H9 (cell line): ENCODE results near the gene ZCWPW1. TPM values are rescaled to one million over a fixed set of nuclear protein-coding genes. Genes with fewer than 3 reads are reported as not detected.
"Not testable (repeated sequence)": the region's sequence is repeated elsewhere in the genome, so short reads cannot be mapped to it uniquely, and the experiment has no call there.

Experiments used
- DNase-seq: peaks from one replicate; pipeline ENCODE4 v3.0.0-alpha.2; 2017
- H2AFZ ChIP-seq: one replicate; pipeline ENCODE4 v1.6.1; 2013; ENCODE audit warnings: mild to moderate bottlenecking, low read length, control low read depth, moderate library complexity
- H2AK5ac ChIP-seq: 2 replicates; pipeline ENCODE4 v1.6.1; 2013; ENCODE audit warnings: low read length, control low read depth, mixed read lengths; ENCODE audit not compliant: insufficient read length
- H2BK120ac ChIP-seq: one replicate; pipeline ENCODE4 v1.6.1; 2013; ENCODE audit warnings: low read depth, mild to moderate bottlenecking, low read length, control low read depth, inconsistent platforms; ENCODE audit not compliant: poor library complexity, severe bottlenecking
- H2BK12ac ChIP-seq: 2 replicates; pipeline ENCODE4 v1.6.1; 2013; ENCODE audit warnings: low read length, control low read depth, mixed read lengths, low read depth; ENCODE audit not compliant: insufficient read length
- H2BK15ac ChIP-seq: 2 replicates; pipeline ENCODE4 v1.6.1; 2013; ENCODE audit warnings: low read depth, low read length, control low read depth
- H2BK20ac ChIP-seq: one replicate; pipeline ENCODE4 v1.6.1; 2013; ENCODE audit warnings: low read depth, mild to moderate bottlenecking, low read length, control low read depth, inconsistent platforms; ENCODE audit not compliant: poor library complexity, severe bottlenecking
- H2BK5ac ChIP-seq: 2 replicates; pipeline ENCODE4 v1.6.1; 2013; ENCODE audit warnings: low read length, control low read depth, mixed read lengths; ENCODE audit not compliant: insufficient read length
- H3K14ac ChIP-seq: 2 replicates; pipeline ENCODE4 v1.6.1; 2013; ENCODE audit warnings: low read length, control low read depth; ENCODE audit not compliant: insufficient read depth
- H3K18ac ChIP-seq: 2 replicates; pipeline ENCODE4 v1.6.1; 2013; ENCODE audit warnings: low read depth, mild to moderate bottlenecking, mixed read lengths, low read length, control low read depth; ENCODE audit not compliant: insufficient read length
- H3K23ac ChIP-seq: 2 replicates; pipeline ENCODE4 v1.6.1; 2013; ENCODE audit warnings: low read length, control low read depth, mixed read lengths, low read depth; ENCODE audit not compliant: insufficient read length
- H3K23me2 ChIP-seq: 2 replicates; pipeline ENCODE4 v1.6.1; 2013; ENCODE audit warnings: low read depth, mild to moderate bottlenecking, mixed read lengths, low read length, control low read depth; ENCODE audit not compliant: insufficient read length, poor library complexity, severe bottlenecking
- H3K27ac ChIP-seq: 2 replicates; pipeline ENCODE4 v1.5.1; 2013; ENCODE audit warnings: low read length, control low read depth, mixed read lengths, low read depth; ENCODE audit not compliant: insufficient read length
- H3K27me3 ChIP-seq: 2 replicates; pipeline ENCODE4 v1.6.1; 2013; ENCODE audit warnings: low read length, control low read depth, inconsistent platforms; ENCODE audit not compliant: insufficient read depth
- H3K4ac ChIP-seq: 2 replicates; pipeline ENCODE4 v1.6.1; 2013; ENCODE audit warnings: low read depth, mild to moderate bottlenecking, control low read depth, inconsistent platforms, low read length, moderate library complexity
- H3K4me1 ChIP-seq: 2 replicates; pipeline ENCODE4 v1.6.1; 2013; ENCODE audit warnings: low read length, control low read depth, inconsistent platforms; ENCODE audit not compliant: insufficient read depth
- H3K4me2 ChIP-seq: 2 replicates; pipeline ENCODE4 v1.6.1; 2013; ENCODE audit warnings: low read length, control low read depth, mixed read lengths; ENCODE audit not compliant: insufficient read length, insufficient read depth
- H3K56ac ChIP-seq: 2 replicates; pipeline ENCODE4 v1.6.1; 2013; ENCODE audit warnings: low read depth, mild to moderate bottlenecking, mixed read lengths, low read length, control low read depth; ENCODE audit not compliant: insufficient read length
- H3K79me1 ChIP-seq: 2 replicates; pipeline ENCODE4 v1.6.1; 2013; ENCODE audit warnings: low read depth, mild to moderate bottlenecking, moderate library complexity, low read length, control low read depth, inconsistent platforms; ENCODE audit not compliant: insufficient read depth, poor library complexity, severe bottlenecking
- H3K79me2 ChIP-seq: 2 replicates; pipeline ENCODE4 v1.6.1; 2013; ENCODE audit warnings: low read length, control low read depth, inconsistent platforms; ENCODE audit not compliant: insufficient read depth
- H3K9ac ChIP-seq: 2 replicates; pipeline ENCODE4 v1.6.1; 2013; ENCODE audit warnings: low read length, control low read depth, mixed read lengths; ENCODE audit not compliant: insufficient read length; ENCODE audit errors: extremely low read depth
- H3K9me3 ChIP-seq: one replicate; pipeline ENCODE4 v1.6.1; 2013; ENCODE audit warnings: low read depth, low read length, inconsistent platforms; ENCODE audit not compliant: control insufficient read depth
- H3T11ph ChIP-seq: one replicate; pipeline ENCODE4 v1.6.1; 2013; ENCODE audit warnings: mild to moderate bottlenecking, low read length, control low read depth, inconsistent platforms
- H4K20me1 ChIP-seq: one replicate; pipeline ENCODE4 v1.6.1; 2013; ENCODE audit not compliant: control insufficient read depth, insufficient read length, insufficient read depth
- H4K5ac ChIP-seq: 2 replicates; pipeline ENCODE4 v1.6.1; 2013; ENCODE audit warnings: low read depth, mild to moderate bottlenecking, mixed read lengths, low read length, control low read depth; ENCODE audit not compliant: insufficient read length
- H4K8ac ChIP-seq: replicated peaks from 2 replicates; pipeline ENCODE4 v1.6.1; 2013; ENCODE audit warnings: low read length, control low read depth, mixed read lengths, low read depth; ENCODE audit not compliant: insufficient read length
- H4K91ac ChIP-seq: 2 replicates; pipeline ENCODE4 v1.6.1; 2013; ENCODE audit warnings: low read depth, mild to moderate bottlenecking, moderate library complexity, mixed read lengths, low read length, control low read depth; ENCODE audit not compliant: insufficient read length
- H3K27ac Mint-ChIP-seq, 3 experiments: 2 replicates in 2 of 3; 3 replicates in 1 of 3; pipeline ENCODE4 v1.8.0; 2020 to 2021; ENCODE audit warnings: mixed read lengths in 3 of 3, mild to moderate bottlenecking in 1 of 3, moderate library complexity in 1 of 3
- H3K27me3 Mint-ChIP-seq: 2 replicates; pipeline ENCODE4 v1.8.0; 2021; ENCODE audit warnings: low read depth, mild to moderate bottlenecking, moderate library complexity, mixed read lengths
- H3K36me3 Mint-ChIP-seq, 3 experiments: 2 replicates in 2 of 3; 3 replicates in 1 of 3; pipeline ENCODE4 v1.8.0; 2020 to 2021; ENCODE audit warnings: low read depth in 3 of 3, mixed read lengths in 3 of 3; ENCODE audit not compliant: insufficient read depth in 1 of 3
- H3K4me1 Mint-ChIP-seq, 2 experiments: 2 replicates each; pipeline ENCODE4 v1.8.0; 2020; ENCODE audit warnings: mixed read lengths in 2 of 2
- H3K4me3 Mint-ChIP-seq, 2 experiments: 2 replicates in 1 of 2; 3 replicates in 1 of 2; pipeline ENCODE4 v1.8.0; 2020 to 2021; ENCODE audit warnings: mild to moderate bottlenecking in 2 of 2, mixed read lengths in 2 of 2, moderate library complexity in 1 of 2
- H3K9me3 Mint-ChIP-seq, 2 experiments: 2 replicates in 1 of 2; 3 replicates in 1 of 2; pipeline ENCODE4 v1.8.0; 2020; ENCODE audit warnings: mild to moderate bottlenecking in 2 of 2, mixed read lengths in 2 of 2, moderate library complexity in 1 of 2
- WGBS: extraction: QIAGEN DNeasy Blood & Tissue Kit; methylation state at CpG from one replicate; pipeline ENCODE4 v1.1.7; 2013; ENCODE audit warnings: missing lambda C conversion rate, low lambda C conversion rate, mixed read lengths; ENCODE audit not compliant: insufficient read length; ENCODE audit errors: extremely low coverage; 5-methylcytosine and 5-hydroxymethylcytosine counted together
- total RNA-seq: library from RNA; stranded (reverse); gene quantifications from 2 replicates; pipeline ENCODE4 v1.2.1, GENCODE V29; 2021
- TF ChIP-seq, protein P1 (sequence below): fragments of 200-600 bp; sonication (generic); conservative IDR thresholded peaks from 3 replicates; pipeline ENCODE4 v1.8.0; 2021; ENCODE audit warnings: antibody characterized with exemption, mild to moderate bottlenecking

Gene ZCWPW1
- total RNA-seq, 1 experiment from 2014 or later, result 1.1 TPM

GRCh38 chr7:100373870-100374598 is 54.5 kb downstream of the ZCWPW1 start:
- H3K9me3 Mint-ChIP-seq, H3K27me3 ChIP-seq, H4K5ac ChIP-seq, H3K23ac ChIP-seq, H3K27ac ChIP-seq, H2BK5ac ChIP-seq, H3K4ac ChIP-seq, H3K36me3 Mint-ChIP-seq, H3K23me2 ChIP-seq, H3K4me3 Mint-ChIP-seq, H3K27me3 Mint-ChIP-seq, H4K8ac ChIP-seq, H3T11ph ChIP-seq, H4K20me1 ChIP-seq, H2BK20ac ChIP-seq, H2BK12ac ChIP-seq, H3K4me2 ChIP-seq, H3K4me1 ChIP-seq, DNase-seq, H3K18ac ChIP-seq, H3K9me3 ChIP-seq, H3K79me2 ChIP-seq, H3K79me1 ChIP-seq, H2BK15ac ChIP-seq, H4K91ac ChIP-seq, H2BK120ac ChIP-seq, H2AFZ ChIP-seq, H2AK5ac ChIP-seq, H3K9ac ChIP-seq, H3K14ac ChIP-seq, H3K56ac ChIP-seq: not testable (repeated sequence)
- no CpG with 5 or more reads among the region's 15 CpGs for WGBS
- peak overlapping the region in 1 of 3 experiments; percentile 78; a peak in 2 of 7 replicates for H3K27ac Mint-ChIP-seq
- TF ChIP-seq, protein P1, sequence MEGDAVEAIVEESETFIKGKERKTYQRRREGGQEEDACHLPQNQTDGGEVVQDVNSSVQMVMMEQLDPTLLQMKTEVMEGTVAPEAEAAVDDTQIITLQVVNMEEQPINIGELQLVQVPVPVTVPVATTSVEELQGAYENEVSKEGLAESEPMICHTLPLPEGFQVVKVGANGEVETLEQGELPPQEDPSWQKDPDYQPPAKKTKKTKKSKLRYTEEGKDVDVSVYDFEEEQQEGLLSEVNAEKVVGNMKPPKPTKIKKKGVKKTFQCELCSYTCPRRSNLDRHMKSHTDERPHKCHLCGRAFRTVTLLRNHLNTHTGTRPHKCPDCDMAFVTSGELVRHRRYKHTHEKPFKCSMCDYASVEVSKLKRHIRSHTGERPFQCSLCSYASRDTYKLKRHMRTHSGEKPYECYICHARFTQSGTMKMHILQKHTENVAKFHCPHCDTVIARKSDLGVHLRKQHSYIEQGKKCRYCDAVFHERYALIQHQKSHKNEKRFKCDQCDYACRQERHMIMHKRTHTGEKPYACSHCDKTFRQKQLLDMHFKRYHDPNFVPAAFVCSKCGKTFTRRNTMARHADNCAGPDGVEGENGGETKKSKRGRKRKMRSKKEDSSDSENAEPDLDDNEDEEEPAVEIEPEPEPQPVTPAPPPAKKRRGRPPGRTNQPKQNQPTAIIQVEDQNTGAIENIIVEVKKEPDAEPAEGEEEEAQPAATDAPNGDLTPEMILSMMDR, result peak; percentile 33; the same call in 2 of the 3 replicates
- peaks cover 35 to 51% of the 10 kb centered on the region in 2 experiments for H3K4me1 Mint-ChIP-seq
